Panc1 (cell line): Measurements from ENCODE around the gene SERTAD1.

Source experiments
- CTCF ChIP-seq: fragments of 450-650 bp; IDR thresholded peaks from 2 replicates; pipeline ENCODE4 v1.5.1; 2017; ENCODE audit warnings: mild to moderate bottlenecking
- POLR2AphosphoS5 ChIP-seq: IDR thresholded peaks from 2 replicates; pipeline ENCODE4 v1.6.1; 2012; ENCODE audit warnings: mild to moderate bottlenecking, low read depth, low read length, moderate library complexity
- REST ChIP-seq, 2 experiments: IDR thresholded peaks; 2 replicates each; pipeline ENCODE4 v1.6.1; 2011 to 2012; ENCODE audit warnings: low read depth in 2 of 2, control low read depth in 1 of 2, low read length in 1 of 2, mild to moderate bottlenecking in 1 of 2, moderate library complexity in 1 of 2; ENCODE audit not compliant: insufficient read depth in 1 of 2
- SIN3A ChIP-seq: IDR thresholded peaks from 2 replicates; pipeline ENCODE4 v1.6.1; 2012; ENCODE audit warnings: low read depth, mild to moderate bottlenecking, low read length, moderate library complexity, borderline replicate concordance; ENCODE audit not compliant: insufficient read depth
- TCF7L2 ChIP-seq: IDR thresholded peaks from 2 replicates; pipeline ENCODE4 v1.6.1; 2011; ENCODE audit warnings: mild to moderate bottlenecking, low read depth, low read length, inconsistent platforms

- TF ChIP-seq CTCF, result no peak
- TF ChIP-seq SIN3A, result no peak
- no peak for TF ChIP-seq POLR2AphosphoS5
- no peak for TF ChIP-seq TCF7L2
- TF ChIP-seq REST (IDR thresholded peaks at IDR 0.05; ENCODE audit: insufficient read depth in 1 of 2, low read depth in 2 of 2, low read length in 1 of 2), result no peak
These were observed 8.7 kb downstream of the SERTAD1 start for GRCh38 chr19:40416918-40417642.
